GM12874 (cell line): ENCODE measurements around the gene GMDS.

Experiments
- CTCF ChIP-seq: IDR thresholded peaks from 2 replicates; pipeline ENCODE4 v1.5.1; 2011; ENCODE audit warnings: low read depth, mild to moderate bottlenecking, control low read depth, low read length, moderate library complexity; ENCODE audit not compliant: insufficient read depth

Gene GMDS

GRCh38 chr6:1716868-1717267 lies 528.5 kb downstream of the GMDS start:
- no peak for TF ChIP-seq CTCF

GRCh38 chr6:1716396-1716795 lies 529.0 kb downstream of the GMDS start:
- TF ChIP-seq CTCF: no peak

GRCh38 chr6:1715336-1715735 lies 530.1 kb downstream of the GMDS start:
- no peak for TF ChIP-seq CTCF

GRCh38 chr6:1714654-1715053 lies 530.8 kb downstream of the GMDS start:
- no peak for TF ChIP-seq CTCF

- no peak for TF ChIP-seq CTCF
Measured at GRCh38 chr6:1713016-1713600, 532.3 kb downstream of the GMDS start.

- no peak for TF ChIP-seq CTCF
Measured at GRCh38 chr6:1712451-1712850, 533.0 kb downstream of the GMDS start.

GRCh38 chr6:1711136-1711535 lies 534.3 kb downstream of the GMDS start:
- no peak for TF ChIP-seq CTCF

- TF ChIP-seq CTCF: no peak
Measured at GRCh38 chr6:1709234-1709641, 536.2 kb downstream of the GMDS start.
